Fibroblast of peridontal ligament (primary cell): ENCODE results near the gene CC2D2B.
"Not testable (repeated sequence)": the region's sequence is repeated elsewhere in the genome, so short reads cannot be mapped to it uniquely, and the experiment has no call there.

Experiments used
- DNase-seq: peaks from one replicate; pipeline ENCODE4 v3.0.0-alpha.2; 2010; ENCODE audit errors: extremely low read depth

The CC2D2B gene

GRCh38 chr10:96023168-96023567, 115.4 kb downstream of the CC2D2B start:
- DNase-seq: no peak

GRCh38 chr10:96025566-96025965, 117.8 kb downstream of the CC2D2B start:
- no peak for DNase-seq

- no peak for DNase-seq
These were observed 126.8 kb downstream of the CC2D2B start for GRCh38 chr10:96034625-96035024.

- no peak for DNase-seq
These were observed 131.0 kb downstream of the CC2D2B start for GRCh38 chr10:96038476-96039387.

GRCh38 chr10:96041146-96041545, 133.4 kb downstream of the CC2D2B start:
- no peak for DNase-seq

GRCh38 chr10:96043033-96043892, 135.5 kb downstream of the CC2D2B start, which contains the start of gene CCNJ:
Gene CCNJ, plus strand, starts transcription at chr10:96043583. Its CDS starts 811 bp downstream, at chr10:96044394.
- DNase-seq: peak; percentile 84

GRCh38 chr10:96043893-96044715, 136.3 kb downstream of the CC2D2B start:
- peak; percentile 31 for DNase-seq

GRCh38 chr10:96044736-96045135, 137.0 kb downstream of the CC2D2B start:
- DNase-seq: peak; percentile 64

GRCh38 chr10:96046546-96046945, 138.8 kb downstream of the CC2D2B start:
- no peak for DNase-seq

- DNase-seq: no peak
These were observed 139.4 kb downstream of the CC2D2B start for GRCh38 chr10:96047004-96047649.

- not testable (repeated sequence) for DNase-seq
These were observed 140.2 kb downstream of the CC2D2B start for GRCh38 chr10:96047925-96048324.

GRCh38 chr10:96049340-96049739, 141.6 kb downstream of the CC2D2B start:
- no peak for DNase-seq

GRCh38 chr10:96053985-96054384, 146.2 kb downstream of the CC2D2B start:
- no peak for DNase-seq

- no peak for DNase-seq
These were observed 149.0 kb downstream of the CC2D2B start for GRCh38 chr10:96056787-96057186.

- no peak for DNase-seq
These were observed 153.5 kb downstream of the CC2D2B start for GRCh38 chr10:96061232-96061631.

GRCh38 chr10:96072674-96073073, 164.9 kb downstream of the CC2D2B start:
- no peak for DNase-seq

- peak; percentile 72 for DNase-seq
These were observed 165.9 kb downstream of the CC2D2B start for GRCh38 chr10:96073722-96074121.

GRCh38 chr10:96074776-96075175, 167.0 kb downstream of the CC2D2B start:
- DNase-seq: no peak

GRCh38 chr10:96075977-96076376, 168.2 kb downstream of the CC2D2B start:
- DNase-seq: no peak

GRCh38 chr10:96077156-96077555, 169.4 kb downstream of the CC2D2B start:
- DNase-seq: no peak

- no peak for DNase-seq
These were observed 174.4 kb downstream of the CC2D2B start for GRCh38 chr10:96082153-96082552.
